Parathyroid adenoma (tissue), 2 donors: ENCODE measurements around the gene LIN28A.

ENCODE experiments used
- H2AFZ ChIP-seq: fragments of 300-600 bp; sonication (generic); one replicate; pipeline ENCODE4 v1.7.0; 2017; ENCODE audit warnings: antibody characterized with exemption, mild to moderate bottlenecking
- H3K27ac ChIP-seq: fragments of 300-600 bp; sonication (generic); one replicate; pipeline ENCODE4 v1.7.0; 2017
- H3K27me3 ChIP-seq: fragments of 300-600 bp; sonication (generic); one replicate; pipeline ENCODE4 v1.7.0; 2017; ENCODE audit warnings: low read length; ENCODE audit not compliant: control insufficient read depth, insufficient read depth
- H3K36me3 ChIP-seq: fragments of 300-600 bp; sonication (generic); one replicate; pipeline ENCODE4 v1.7.0; 2017; ENCODE audit warnings: low read length; ENCODE audit not compliant: control insufficient read depth, insufficient read depth
- H3K4me1 ChIP-seq: fragments of 300-600 bp; sonication (generic); one replicate; pipeline ENCODE4 v1.7.0; 2017; ENCODE audit warnings: control low read depth
- H3K4me2 ChIP-seq: fragments of 300-600 bp; sonication (generic); one replicate; pipeline ENCODE4 v1.7.0; 2017; ENCODE audit warnings: low read length
- H3K4me3 ChIP-seq: fragments of 300-600 bp; sonication (generic); one replicate; pipeline ENCODE4 v1.7.0; 2017; ENCODE audit warnings: low read depth, low read length
- H3K79me2 ChIP-seq: fragments of 300-600 bp; sonication (generic); one replicate; pipeline ENCODE4 v1.7.0; 2017; ENCODE audit warnings: control low read depth
- H3K9ac ChIP-seq: fragments of 300-600 bp; sonication (generic); one replicate; pipeline ENCODE4 v1.7.0; 2017; ENCODE audit warnings: mild to moderate bottlenecking
- H3K9me3 ChIP-seq: fragments of 300-600 bp; sonication (generic); one replicate; pipeline ENCODE4 v1.7.0; 2017; ENCODE audit warnings: low read length; ENCODE audit not compliant: control insufficient read depth
- TF ChIP-seq, protein P1 (sequence below): fragments of 300-600 bp; sonication (generic); IDR thresholded peaks from one replicate; pipeline ENCODE4 v1.7.0; 2017; ENCODE audit warnings: antibody characterized with exemption, mild to moderate bottlenecking
- donor health status: primary hyperparathyroidism.

The LIN28A gene

DNA sequence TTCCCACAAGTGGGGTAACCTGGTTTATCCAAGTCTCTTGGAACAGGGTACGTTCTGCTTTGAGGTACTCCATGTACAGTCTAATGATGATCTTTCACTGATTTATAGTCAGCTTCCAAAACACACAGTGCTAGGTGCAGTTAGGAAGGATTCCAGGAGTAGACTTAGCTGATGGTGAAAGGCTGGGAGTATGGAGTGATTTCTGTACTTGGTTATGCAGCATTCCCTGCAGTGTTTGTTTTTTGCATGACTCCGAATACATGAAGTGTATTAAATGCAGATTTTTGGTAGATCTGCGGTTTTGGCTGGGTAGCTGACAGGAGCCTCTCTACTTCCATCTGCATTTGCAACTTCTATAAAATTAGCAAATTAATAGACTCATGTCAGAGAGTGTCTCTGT is 65.4 kb downstream of the LIN28A start:
- Histone ChIP-seq H3K4me3 (no peak overlapping the region), H3K9ac (no peak overlapping the region), H3K79me2 (peaks cover 4% of the 10 kb centered on the region), H3K27ac (no peak overlapping the region), H3K4me1 (peaks cover 9% of the 10 kb centered on the region), H3K36me3 (no peaks in the 10 kb centered on the region), H3K27me3 (no peaks in the 10 kb centered on the region), H3K9me3 (no peaks in the 10 kb centered on the region), H3K4me2 (no peak overlapping the region), H2AFZ (no peak overlapping the region)
- TF ChIP-seq, protein P1, sequence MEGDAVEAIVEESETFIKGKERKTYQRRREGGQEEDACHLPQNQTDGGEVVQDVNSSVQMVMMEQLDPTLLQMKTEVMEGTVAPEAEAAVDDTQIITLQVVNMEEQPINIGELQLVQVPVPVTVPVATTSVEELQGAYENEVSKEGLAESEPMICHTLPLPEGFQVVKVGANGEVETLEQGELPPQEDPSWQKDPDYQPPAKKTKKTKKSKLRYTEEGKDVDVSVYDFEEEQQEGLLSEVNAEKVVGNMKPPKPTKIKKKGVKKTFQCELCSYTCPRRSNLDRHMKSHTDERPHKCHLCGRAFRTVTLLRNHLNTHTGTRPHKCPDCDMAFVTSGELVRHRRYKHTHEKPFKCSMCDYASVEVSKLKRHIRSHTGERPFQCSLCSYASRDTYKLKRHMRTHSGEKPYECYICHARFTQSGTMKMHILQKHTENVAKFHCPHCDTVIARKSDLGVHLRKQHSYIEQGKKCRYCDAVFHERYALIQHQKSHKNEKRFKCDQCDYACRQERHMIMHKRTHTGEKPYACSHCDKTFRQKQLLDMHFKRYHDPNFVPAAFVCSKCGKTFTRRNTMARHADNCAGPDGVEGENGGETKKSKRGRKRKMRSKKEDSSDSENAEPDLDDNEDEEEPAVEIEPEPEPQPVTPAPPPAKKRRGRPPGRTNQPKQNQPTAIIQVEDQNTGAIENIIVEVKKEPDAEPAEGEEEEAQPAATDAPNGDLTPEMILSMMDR: no peak

DNA sequence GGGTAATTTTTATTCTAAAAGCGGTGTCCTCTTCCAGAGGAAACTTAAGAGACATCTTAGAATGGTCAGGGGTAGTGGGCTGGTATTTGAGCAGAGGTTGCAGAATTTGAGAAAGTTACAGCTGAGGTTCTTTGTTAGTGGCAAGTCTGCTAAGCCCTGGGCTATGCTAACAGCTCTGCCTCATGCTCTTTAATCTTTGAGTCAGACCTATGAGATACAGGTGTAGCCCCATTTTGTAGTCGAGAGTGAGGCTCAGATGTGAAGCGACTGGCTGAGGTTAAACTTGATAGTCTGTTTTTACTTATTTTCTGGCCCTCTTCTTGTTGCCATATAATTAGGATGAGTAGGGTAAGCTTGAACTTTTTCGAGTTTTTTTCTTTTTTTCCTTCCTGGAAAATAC is 66.3 kb downstream of the LIN28A start:
- H3K79me2 ChIP-seq: peaks cover 4% of the 10 kb centered on the region
- H3K27ac ChIP-seq: no peak overlapping the region
- H3K27me3 ChIP-seq: no peaks in the 10 kb centered on the region
- H3K36me3 ChIP-seq: no peaks in the 10 kb centered on the region
- H3K9ac ChIP-seq: no peak overlapping the region
- H3K4me1 ChIP-seq: peaks cover 4% of the 10 kb centered on the region
- TF ChIP-seq, protein P1: no peak
- no peak overlapping the region for H3K4me3 ChIP-seq
- no peak overlapping the region for H2AFZ ChIP-seq
- H3K9me3 ChIP-seq: no peaks in the 10 kb centered on the region
- no peak overlapping the region for H3K4me2 ChIP-seq

DNA sequence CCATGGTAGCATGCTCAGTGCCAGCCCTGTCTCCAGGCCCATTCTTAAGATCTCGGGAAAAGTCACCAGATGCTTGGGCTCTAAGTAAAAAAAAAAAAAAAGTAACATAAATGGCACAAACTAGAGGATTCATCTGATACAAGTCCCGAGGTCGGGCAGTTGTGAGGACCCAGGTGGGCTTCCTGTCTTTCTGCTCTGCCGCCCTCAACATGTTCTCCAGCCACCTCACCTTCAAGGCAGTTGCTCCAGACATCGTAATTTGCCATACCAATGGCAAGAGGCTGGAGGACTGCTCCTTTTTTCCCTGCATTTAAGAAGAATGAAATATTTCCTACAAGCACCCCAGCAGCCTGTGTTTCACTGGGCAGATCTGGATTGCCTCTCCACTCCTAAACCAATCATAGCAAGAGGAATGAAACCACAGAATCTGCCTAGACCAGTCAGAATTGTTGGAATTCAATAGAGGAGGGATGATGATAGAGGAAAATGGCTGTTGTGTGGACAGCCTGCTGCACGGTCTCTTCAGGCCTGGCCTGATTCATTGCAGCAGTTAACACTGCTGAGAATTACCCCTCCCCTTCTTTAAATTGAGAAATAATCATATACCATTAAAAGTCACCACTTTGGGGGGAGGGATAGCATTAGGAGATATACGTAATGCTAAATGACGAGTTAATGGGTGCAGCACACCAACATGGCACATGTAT is 67.0 kb downstream of the LIN28A start:
- no peaks in the 10 kb centered on the region for H3K9me3 ChIP-seq
- no peak overlapping the region for H3K9ac ChIP-seq
- no peak overlapping the region for H3K4me2 ChIP-seq
- no peak overlapping the region for H2AFZ ChIP-seq
- H3K36me3 ChIP-seq: no peaks in the 10 kb centered on the region
- H3K4me1 ChIP-seq: peaks cover 4% of the 10 kb centered on the region
- H3K27me3 ChIP-seq: no peaks in the 10 kb centered on the region
- no peak overlapping the region for H3K4me3 ChIP-seq
- H3K27ac ChIP-seq: no peak overlapping the region
- TF ChIP-seq, protein P1: no peak
- H3K79me2 ChIP-seq: peaks cover 4% of the 10 kb centered on the region

DNA sequence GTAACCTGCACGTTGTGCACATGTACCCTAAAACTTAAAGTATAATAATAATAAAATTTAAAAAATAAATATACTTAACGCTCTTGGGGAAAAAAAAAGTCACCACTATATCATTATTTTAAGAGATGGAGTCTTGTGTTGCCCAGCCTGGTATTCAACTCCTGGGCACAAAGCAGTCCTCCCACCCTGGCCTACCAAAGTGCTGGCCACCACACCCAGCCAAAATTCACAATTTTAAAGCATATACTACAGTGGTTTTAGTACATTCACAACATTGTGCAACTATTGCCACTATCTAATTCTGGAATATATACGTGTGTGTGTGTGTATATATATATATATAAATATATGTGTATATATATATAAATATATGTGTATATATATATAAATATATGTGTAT is 67.5 kb downstream of the LIN28A start:
- Histone ChIP-seq H3K27me3 (no peaks in the 10 kb centered on the region), H3K27ac (no peak overlapping the region), H3K36me3 (no peaks in the 10 kb centered on the region)

More for the DNA sequence above, 67.5 kb downstream of the LIN28A start:
- Histone ChIP-seq H3K9me3 (no peaks in the 10 kb centered on the region), H3K4me1 (peaks cover 4% of the 10 kb centered on the region), H3K9ac (no peak overlapping the region), H2AFZ (no peak overlapping the region), H3K79me2 (peaks cover 4% of the 10 kb centered on the region), H3K4me2 (no peak overlapping the region), H3K4me3 (no peak overlapping the region)
- TF ChIP-seq, protein P1: no peak
